Prostate gland (tissue), 2 donors: ENCODE results near the gene LGALS3BP.

ENCODE experiments used
- POLR2AphosphoS5 ChIP-seq: sonication (generic); formaldehyde crosslinking; IDR thresholded peaks from one replicate; pipeline ENCODE4 v1.6.1; 2017; ENCODE audit warnings: antibody characterized with exemption
- TF ChIP-seq, protein P1 (sequence below), 4 experiments: fragments of 200-600 bp in 2 of 4; fragments of 450-650 bp in 2 of 4; sonication (generic) in 2 of 4; IDR thresholded peaks; 1 replicate in 3 of 4; 2 replicates in 1 of 4; pipeline ENCODE4 v1.5.1; 2016 to 2019; ENCODE audit warnings: antibody characterized with exemption in 4 of 4, mild to moderate bottlenecking in 2 of 4, moderate library complexity in 2 of 4

DNA sequence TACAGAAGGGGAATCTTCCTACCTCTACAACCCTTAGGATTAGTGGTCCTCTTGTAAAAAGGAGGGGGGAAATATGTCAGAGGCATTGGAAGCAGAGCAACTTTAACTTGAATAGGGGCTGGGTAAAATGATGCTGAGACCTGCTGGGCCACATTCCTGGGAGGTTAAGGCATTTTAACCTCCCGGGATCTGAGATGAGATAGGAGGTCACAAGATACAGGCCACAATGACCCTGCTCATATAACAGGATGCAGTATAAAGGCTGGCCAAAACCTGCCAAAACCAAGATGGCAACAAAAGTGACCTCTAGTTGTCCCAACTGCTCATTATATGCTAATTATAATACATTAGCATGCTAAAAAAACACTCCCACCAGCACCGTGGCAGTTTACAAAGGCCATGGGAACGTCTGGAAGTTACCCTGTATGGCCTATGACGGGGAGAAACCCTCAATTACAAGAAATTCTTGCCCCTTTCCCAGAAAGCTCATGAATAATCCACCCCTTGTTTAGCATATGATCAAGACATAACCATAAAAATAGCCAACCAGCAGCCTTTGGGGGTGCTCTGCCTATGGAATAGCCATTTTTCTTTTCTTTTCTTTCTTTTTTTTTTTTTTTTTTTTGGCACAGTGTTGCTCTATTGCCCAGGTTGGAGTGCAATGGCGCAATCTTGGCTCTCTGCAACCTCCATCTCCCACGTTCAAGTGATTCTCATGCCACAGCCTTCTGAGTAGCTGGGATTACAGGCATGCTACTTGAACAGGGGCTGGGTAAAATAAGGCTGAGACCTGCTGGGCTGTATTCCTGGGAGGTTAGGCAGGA, 38.0 kb upstream of the LGALS3BP start:
- TF ChIP-seq, protein P1, sequence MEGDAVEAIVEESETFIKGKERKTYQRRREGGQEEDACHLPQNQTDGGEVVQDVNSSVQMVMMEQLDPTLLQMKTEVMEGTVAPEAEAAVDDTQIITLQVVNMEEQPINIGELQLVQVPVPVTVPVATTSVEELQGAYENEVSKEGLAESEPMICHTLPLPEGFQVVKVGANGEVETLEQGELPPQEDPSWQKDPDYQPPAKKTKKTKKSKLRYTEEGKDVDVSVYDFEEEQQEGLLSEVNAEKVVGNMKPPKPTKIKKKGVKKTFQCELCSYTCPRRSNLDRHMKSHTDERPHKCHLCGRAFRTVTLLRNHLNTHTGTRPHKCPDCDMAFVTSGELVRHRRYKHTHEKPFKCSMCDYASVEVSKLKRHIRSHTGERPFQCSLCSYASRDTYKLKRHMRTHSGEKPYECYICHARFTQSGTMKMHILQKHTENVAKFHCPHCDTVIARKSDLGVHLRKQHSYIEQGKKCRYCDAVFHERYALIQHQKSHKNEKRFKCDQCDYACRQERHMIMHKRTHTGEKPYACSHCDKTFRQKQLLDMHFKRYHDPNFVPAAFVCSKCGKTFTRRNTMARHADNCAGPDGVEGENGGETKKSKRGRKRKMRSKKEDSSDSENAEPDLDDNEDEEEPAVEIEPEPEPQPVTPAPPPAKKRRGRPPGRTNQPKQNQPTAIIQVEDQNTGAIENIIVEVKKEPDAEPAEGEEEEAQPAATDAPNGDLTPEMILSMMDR (IDR thresholded peaks at IDR 0.05), result no peak
- no peak for TF ChIP-seq POLR2AphosphoS5
